ENCODE data around the gene COX19.
"Not testable (repeated sequence)": the region's sequence is repeated elsewhere in the genome, so short reads cannot be mapped to it uniquely, and the experiment has no call there.

COX19 gene

GRCh38 chr7:951881-952547 lies 23.3 kb downstream of the COX19 start:
- intact Hi-C loops (cut with DNase I): no loop called here

GRCh38 chr7:949021-949934 lies 26.1 kb downstream of the COX19 start:
- intact Hi-C loops (cut with DNase I): no loop called here
- peak in 3 of 10 donors; percentile 54 to 72 (median 66) for DNase-seq

More at GRCh38 chr7:951881-952547, 23.3 kb downstream of the COX19 start:
- DNase-seq: peak in 3 of 10 donors; percentile 50 to 79 (median 72)

DNA sequence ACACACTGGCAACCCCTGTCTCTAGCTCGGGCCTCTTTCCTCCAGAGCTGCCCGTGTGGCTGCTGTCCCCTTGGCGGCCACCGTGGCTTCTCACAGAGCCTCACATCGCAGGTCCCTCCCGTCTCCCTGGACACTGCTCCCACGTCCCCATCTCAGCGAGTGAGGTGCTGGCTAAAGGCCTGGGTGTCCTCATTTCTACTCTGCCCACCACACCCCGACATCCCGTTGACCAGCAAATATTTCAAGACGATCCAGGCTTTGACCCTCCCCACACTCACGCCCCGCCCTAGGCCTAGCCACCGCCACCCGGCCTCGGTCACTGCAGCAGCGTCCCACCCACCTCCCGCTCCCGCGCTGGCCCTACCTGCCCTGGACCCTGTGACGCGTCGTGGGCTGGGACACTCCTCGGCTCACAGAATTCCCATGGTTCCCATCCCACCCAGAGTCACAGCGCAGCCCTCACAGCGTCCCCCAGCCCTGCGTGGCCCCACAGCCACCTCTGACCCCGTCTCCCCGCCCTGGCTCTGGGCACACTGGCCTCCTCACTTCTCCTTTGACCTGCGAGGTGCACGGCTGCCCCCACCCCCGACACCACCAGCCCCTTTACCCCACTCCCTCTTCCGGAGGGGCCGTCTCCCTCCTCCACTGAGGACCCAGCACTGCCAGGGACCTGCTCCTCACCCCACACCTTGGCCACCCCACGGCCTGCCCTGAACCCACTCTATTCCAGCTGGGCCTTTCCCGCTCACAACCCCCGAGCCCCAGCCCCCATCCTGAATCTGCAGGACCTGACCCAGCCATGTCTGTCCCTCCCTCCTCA lies 27.7 kb downstream of the COX19 start:
- DNase-seq: peak in 3 of 10 donors; percentile 50 to 80 (median 72)
- intact Hi-C loops (cut with DNase I): no loop called here

GRCh38 chr7:946256-946996 lies 28.9 kb downstream of the COX19 start:
- intact Hi-C loops (cut with DNase I): no loop called here
- DNase-seq: peak in 4 of 10 donors; percentile 4 to 71 (median 50)

- intact Hi-C loops (cut with DNase I): no loop called here
- DNase-seq: peak in 3 of 10 donors; percentile 81 to 90 (median 86)
Measured at GRCh38 chr7:945556-946255, 29.6 kb downstream of the COX19 start.

DNA sequence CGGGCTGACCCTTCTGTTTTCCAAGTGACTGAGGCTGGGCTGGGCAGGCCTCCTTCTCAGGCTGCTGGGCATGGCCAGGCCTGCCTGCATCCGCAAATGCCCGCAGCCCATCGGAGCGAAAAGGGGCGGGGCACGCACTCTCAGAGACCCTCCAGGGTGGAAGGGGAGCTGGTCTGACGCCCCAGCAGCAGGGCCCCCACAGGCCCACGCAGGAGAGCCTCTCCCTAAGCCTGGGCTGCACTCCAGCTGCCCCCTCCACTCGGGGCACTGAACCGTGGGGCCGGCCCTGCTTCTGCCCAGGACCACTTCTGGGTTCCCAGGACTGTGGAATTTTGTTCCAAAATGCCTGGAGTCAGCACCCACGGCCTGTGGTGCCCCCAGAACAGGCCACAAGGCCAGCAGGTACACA lies 30.2 kb downstream of the COX19 start:
- intact Hi-C loops (cut with DNase I): no loop called here
- peak in 3 of 10 donors; percentile 41 to 73 (median 60) for DNase-seq

GRCh38 chr7:944744-945143 lies 30.6 kb downstream of the COX19 start:
- peak in 2 of 10 donors; percentile 1 to 5 for DNase-seq
- intact Hi-C loops (cut with DNase I): no loop called here

GRCh38 chr7:943793-944192 lies 31.6 kb downstream of the COX19 start:
- DNase-seq: peak in 2 of 10 donors; percentile 35 to 42
- intact Hi-C loops (cut with DNase I): not testable (repeated sequence)

DNA sequence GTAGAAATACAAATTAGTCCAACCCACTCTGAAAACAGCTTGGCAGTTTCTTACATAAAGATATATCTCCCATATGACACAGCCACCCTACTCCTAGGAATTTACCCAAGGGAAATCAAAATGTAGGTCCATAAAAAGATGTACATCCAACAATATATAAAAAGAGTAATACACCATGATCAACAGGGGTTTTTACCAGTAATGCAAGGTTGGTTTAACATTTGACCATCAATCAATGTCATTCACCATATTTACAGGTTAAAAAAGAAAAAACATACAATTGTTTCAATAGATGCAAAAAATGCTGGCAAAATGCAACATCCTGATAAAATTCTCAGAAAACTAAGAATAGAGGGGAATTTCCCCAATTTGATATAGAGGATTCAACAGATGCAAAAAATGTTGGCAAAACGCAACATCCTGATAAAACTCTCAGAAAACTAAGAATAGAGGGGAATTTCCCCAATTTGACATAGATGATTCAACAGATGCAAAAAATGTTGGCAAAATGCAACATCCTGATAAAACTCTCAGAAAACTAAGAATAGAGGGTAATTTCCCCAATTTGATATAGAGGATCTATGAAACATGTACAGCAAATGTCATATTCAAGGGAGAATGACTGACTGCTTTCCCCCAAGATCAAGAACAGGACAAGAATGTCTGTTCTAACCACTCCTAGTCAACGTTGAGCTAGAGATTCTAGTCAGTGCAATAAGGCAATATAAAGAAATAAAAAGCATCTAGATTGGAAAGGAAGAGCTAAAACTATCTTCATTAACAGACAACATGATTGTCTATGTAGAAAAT lies 34.5 kb downstream of the COX19 start:
- intact Hi-C loops (cut with DNase I): no loop called here

GRCh38 chr7:939843-940242 lies 35.5 kb downstream of the COX19 start:
- intact Hi-C loops (cut with DNase I): no loop called here
- peak in 2 of 10 donors; percentile 18 to 32 for DNase-seq

More for the DNA sequence above, 34.5 kb downstream of the COX19 start:
- no peak for DNase-seq

DNA sequence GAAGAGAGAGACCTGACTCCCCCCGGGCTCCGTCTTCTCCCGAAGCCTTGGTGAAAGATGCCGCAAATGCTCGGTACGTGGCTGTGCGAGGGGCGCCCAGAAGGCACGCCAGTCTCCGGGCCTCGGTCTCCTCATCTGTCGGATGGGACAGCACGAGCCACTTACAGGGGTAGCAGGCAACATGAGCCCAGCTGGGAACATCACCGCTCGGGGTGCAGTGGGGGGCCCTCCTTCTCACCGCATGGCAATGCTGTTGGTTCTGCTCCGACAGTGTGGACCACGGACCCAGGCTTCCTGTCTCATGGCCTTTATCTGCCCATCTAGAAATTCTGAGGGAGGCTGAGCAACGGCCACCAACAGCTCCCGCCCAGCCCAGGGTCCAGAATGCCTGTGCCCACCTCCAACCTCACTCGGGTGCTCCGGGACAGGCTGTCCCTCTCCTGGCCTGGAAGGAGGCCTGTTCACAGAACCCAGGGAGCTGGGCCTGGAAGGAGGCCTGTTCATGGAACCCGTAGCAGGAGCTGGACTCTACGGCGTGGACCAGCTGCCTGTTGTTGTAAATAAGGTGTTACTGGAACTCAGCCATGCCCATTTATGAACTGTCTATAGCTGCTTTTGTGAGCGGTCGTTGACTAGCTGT lies 36.7 kb downstream of the COX19 start:
- DNase-seq: peak in 4 of 10 donors; percentile 8 to 80 (median 61)
- intact Hi-C loops (cut with DNase I): no loop called here

DNA sequence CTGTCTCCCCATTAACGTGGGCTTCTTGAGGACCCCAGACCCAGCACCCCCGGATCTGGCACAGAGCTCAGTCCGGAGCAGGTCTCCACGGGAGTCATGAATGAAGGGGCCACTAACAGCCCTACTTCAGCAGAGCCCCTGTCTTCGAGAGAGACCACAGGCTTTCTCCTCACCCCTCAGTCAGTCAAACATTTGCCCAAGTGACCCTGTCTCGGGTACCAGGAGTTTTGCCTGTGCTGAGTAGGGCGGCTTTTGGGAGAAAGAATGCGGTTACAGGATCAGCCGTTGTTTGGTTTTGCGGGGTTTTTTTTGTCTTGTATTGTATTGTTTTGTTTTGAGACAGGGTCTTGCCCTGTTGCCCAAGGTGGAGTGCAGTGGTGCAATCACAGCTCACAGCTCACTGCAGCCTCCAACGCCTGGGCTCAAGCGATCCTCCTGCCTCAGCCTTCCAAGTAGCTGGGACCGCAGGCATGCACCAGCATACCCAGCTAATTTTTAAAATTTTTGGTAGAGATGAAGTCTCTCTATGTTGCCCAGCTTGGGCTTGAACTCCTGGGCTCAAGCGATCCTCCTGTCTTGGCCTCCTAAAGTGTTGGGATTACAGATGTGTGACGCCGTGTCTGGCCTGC lies 37.4 kb downstream of the COX19 start:
- peak in 4 of 10 donors; percentile 5 to 41 (median 22) for DNase-seq
- intact Hi-C loops (cut with DNase I): no loop called here

DNA sequence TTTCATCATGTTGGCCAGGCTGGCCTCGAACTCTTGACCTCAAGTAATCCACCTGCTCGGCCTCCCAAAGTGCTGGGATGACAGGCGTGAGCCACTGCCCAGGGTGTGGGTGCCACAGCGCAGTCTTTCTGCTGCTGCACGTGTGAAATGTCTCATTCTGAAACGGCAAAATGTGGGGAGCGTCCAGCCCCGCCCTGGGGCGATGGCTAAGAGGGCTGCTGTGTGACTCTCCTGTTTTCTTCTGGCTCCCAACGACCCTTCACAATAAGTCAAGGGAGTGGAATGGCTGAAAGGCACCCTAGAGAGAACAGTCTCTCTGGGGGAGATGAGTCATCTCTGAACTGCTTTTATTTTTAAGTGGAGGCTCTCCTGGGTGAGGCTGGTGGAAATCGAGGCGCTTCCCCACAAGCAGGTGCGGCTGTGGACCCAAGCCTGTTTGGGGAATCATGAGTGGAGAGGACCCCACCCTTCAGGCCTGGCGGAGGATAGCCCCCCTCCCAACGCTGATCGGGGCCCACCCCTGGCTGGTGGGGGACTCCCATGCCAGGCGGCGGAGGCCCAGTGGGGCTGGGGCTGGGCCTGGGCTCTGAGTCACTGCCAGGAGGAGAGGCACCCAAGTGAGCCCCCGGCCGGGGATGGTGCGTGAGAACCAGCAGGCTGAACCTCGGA lies 38.8 kb downstream of the COX19 start:
- intact Hi-C loops (cut with DNase I): no loop called here
- DNase-seq: peak in 4 of 10 donors; percentile 10 to 83 (median 68)

GRCh38 chr7:935874-936385 lies 39.4 kb downstream of the COX19 start:
- intact Hi-C loops (cut with DNase I): no loop called here
- DNase-seq: peak in 3 of 10 donors; percentile 7 to 66 (median 59)

DNA sequence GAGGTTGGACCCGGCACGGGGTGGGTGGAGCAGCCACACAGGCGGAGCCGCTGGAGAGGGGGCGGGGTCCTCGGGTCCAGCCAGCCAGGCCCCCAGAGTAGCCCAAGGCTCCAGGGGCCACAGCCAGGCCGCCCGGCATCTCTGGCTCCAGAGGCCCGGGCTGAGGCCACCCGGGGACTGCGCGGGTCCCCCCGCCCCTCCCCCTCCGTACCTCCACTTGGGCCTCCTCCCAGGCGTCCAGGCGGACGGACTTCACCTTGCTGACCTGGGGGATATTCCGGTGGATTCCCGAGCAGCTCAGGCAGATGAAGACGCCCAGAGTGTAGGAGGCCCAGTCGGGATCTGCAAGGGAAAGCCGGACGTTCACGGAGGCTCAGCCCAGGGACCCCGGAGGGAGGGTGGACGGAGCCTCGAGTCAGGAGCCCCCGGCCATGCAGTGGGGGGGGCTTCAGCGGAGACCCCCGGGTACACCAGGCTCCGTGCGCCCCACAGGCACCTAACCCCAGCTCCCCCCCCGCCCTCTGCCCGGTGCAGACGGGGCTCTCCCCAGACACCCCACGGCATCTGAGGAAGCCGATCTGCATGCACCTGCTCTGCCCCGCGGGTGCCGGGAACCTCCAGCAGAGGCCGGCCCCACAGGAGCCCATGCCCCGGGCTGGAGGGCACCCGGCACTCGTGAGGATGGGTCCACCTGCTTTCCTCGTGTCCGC lies 40.0 kb downstream of the COX19 start:
- peak in 4 of 10 donors; percentile 6 to 81 (median 64) for DNase-seq
- intact Hi-C loops (cut with DNase I): no loop called here
